ENCODE data around the gene GABRA5. TPM values are rescaled to one million over a fixed set of nuclear protein-coding genes. Genes with fewer than 3 reads are reported as not detected.

The GABRA5 gene
- total and polyA plus RNA-seq, 2 donors (not counting 1 experiment from before 2014, with no cell fraction given): 0.23 TPM; not detected in 1

GRCh38 chr15:26882616-26883365, 15.9 kb downstream of the GABRA5 start:
- no peak overlapping the region for H3K4me3 ChIP-seq (replicated peaks in 1 of 4; ENCODE audit: control extremely low read depth in 1 of 4, insufficient read depth in 1 of 4, low read depth in 3 of 4, low read length in 4 of 4)
- no peaks in the 10 kb centered on the region for H3K36me3 ChIP-seq (ENCODE audit: control insufficient read depth, insufficient read depth, low read length)
- H3K27me3 ChIP-seq (ENCODE audit: control insufficient read depth, insufficient read depth, low read length): no peaks in the 10 kb centered on the region
- H3K79me2 ChIP-seq (ENCODE audit: control insufficient read depth, insufficient read depth, low read length): no peaks in the 10 kb centered on the region
- TF ChIP-seq EZH2 (IDR thresholded peaks at IDR 0.05; ENCODE audit: low read length, missing control alignments): no peak
- TF ChIP-seq CTCF (conservative IDR thresholded peaks at IDR 0.05 in 1 of 2, IDR thresholded peaks at IDR 0.05 in 1 of 2; ENCODE audit: low read depth in 1 of 2, low read length in 2 of 2): no peak
- H3K9ac ChIP-seq (ENCODE audit: insufficient read depth, low read length): no peak overlapping the region
- H3K27ac ChIP-seq (ENCODE audit: insufficient read depth, low read length): no peak overlapping the region
- no peak overlapping the region for H2AFZ ChIP-seq (ENCODE audit: low read length)
- H4K20me1 ChIP-seq (ENCODE audit: control insufficient read depth, extremely low read depth, insufficient read depth, low read length): no peaks in the 10 kb centered on the region
- H3K4me1 ChIP-seq (ENCODE audit: control insufficient read depth, extremely low read depth, insufficient read depth, low read length): no peaks in the 10 kb centered on the region
- H3K9me3 ChIP-seq (ENCODE audit: control insufficient read depth, insufficient read depth, low read depth, low read length): no peaks in the 10 kb centered on the region
- no peak for DNase-seq (ENCODE audit: low read depth in 2 of 2)
- no peak overlapping the region for H3K4me2 ChIP-seq (ENCODE audit: extremely low read depth, insufficient read depth, low read length)

- TF ChIP-seq EZH2 (IDR thresholded peaks at IDR 0.05; ENCODE audit: low read length, missing control alignments) (no peak), CTCF (conservative IDR thresholded peaks at IDR 0.05 in 1 of 2, IDR thresholded peaks at IDR 0.05 in 1 of 2; ENCODE audit: low read depth in 1 of 2, low read length in 2 of 2) (no peak)
- no peak overlapping the region for H3K9ac ChIP-seq (ENCODE audit: insufficient read depth, low read length)
- no peak overlapping the region for H3K27ac ChIP-seq (ENCODE audit: insufficient read depth, low read length)
- H3K36me3 ChIP-seq (ENCODE audit: control insufficient read depth, insufficient read depth, low read length): no peaks in the 10 kb centered on the region
- no peaks in the 10 kb centered on the region for H3K27me3 ChIP-seq (ENCODE audit: control insufficient read depth, insufficient read depth, low read length)
- no peaks in the 10 kb centered on the region for H3K79me2 ChIP-seq (ENCODE audit: control insufficient read depth, insufficient read depth, low read length)
- no peaks in the 10 kb centered on the region for H3K9me3 ChIP-seq (ENCODE audit: control insufficient read depth, insufficient read depth, low read depth, low read length)
- H3K4me3 ChIP-seq (replicated peaks in 1 of 4; ENCODE audit: control extremely low read depth in 1 of 4, insufficient read depth in 1 of 4, low read depth in 3 of 4, low read length in 4 of 4): no peak overlapping the region
- H3K4me2 ChIP-seq (ENCODE audit: extremely low read depth, insufficient read depth, low read length): no peak overlapping the region
- H2AFZ ChIP-seq (ENCODE audit: low read length): no peak overlapping the region
- no peaks in the 10 kb centered on the region for H4K20me1 ChIP-seq (ENCODE audit: control insufficient read depth, extremely low read depth, insufficient read depth, low read length)
- DNase-seq (ENCODE audit: low read depth in 2 of 2): no peak
- no peaks in the 10 kb centered on the region for H3K4me1 ChIP-seq (ENCODE audit: control insufficient read depth, extremely low read depth, insufficient read depth, low read length)
Observed at GRCh38 chr15:26883466-26883865, 16.6 kb downstream of the GABRA5 start.

- DNase-seq (ENCODE audit: low read depth in 2 of 2): no peak
- H4K20me1 ChIP-seq (ENCODE audit: control insufficient read depth, extremely low read depth, insufficient read depth, low read length): no peaks in the 10 kb centered on the region
- no peak overlapping the region for H3K9ac ChIP-seq (ENCODE audit: insufficient read depth, low read length)
- TF ChIP-seq CTCF (conservative IDR thresholded peaks at IDR 0.05 in 1 of 2, IDR thresholded peaks at IDR 0.05 in 1 of 2; ENCODE audit: low read depth in 1 of 2, low read length in 2 of 2) (no peak), EZH2 (IDR thresholded peaks at IDR 0.05; ENCODE audit: low read length, missing control alignments) (no peak)
- no peak overlapping the region for H3K27ac ChIP-seq (ENCODE audit: insufficient read depth, low read length)
- no peak overlapping the region for H2AFZ ChIP-seq (ENCODE audit: low read length)
- no peaks in the 10 kb centered on the region for H3K27me3 ChIP-seq (ENCODE audit: control insufficient read depth, insufficient read depth, low read length)
- H3K4me2 ChIP-seq (ENCODE audit: extremely low read depth, insufficient read depth, low read length): no peak overlapping the region
- no peaks in the 10 kb centered on the region for H3K9me3 ChIP-seq (ENCODE audit: control insufficient read depth, insufficient read depth, low read depth, low read length)
- H3K4me1 ChIP-seq (ENCODE audit: control insufficient read depth, extremely low read depth, insufficient read depth, low read length): no peaks in the 10 kb centered on the region
- no peaks in the 10 kb centered on the region for H3K36me3 ChIP-seq (ENCODE audit: control insufficient read depth, insufficient read depth, low read length)
- no peaks in the 10 kb centered on the region for H3K79me2 ChIP-seq (ENCODE audit: control insufficient read depth, insufficient read depth, low read length)
- no peak overlapping the region for H3K4me3 ChIP-seq (replicated peaks in 1 of 4; ENCODE audit: control extremely low read depth in 1 of 4, insufficient read depth in 1 of 4, low read depth in 3 of 4, low read length in 4 of 4)
Observed at GRCh38 chr15:26886566-26886965, 19.7 kb downstream of the GABRA5 start.
